Activated naive CD8-positive, alpha-beta T cell treated with anti-CD3 and anti-CD28 coated beads, Interleukin-2, amount 50 U/mL, for 24 hours (primary cell): ENCODE data around the gene FKBP10.
"Not testable (repeated sequence)": the region's sequence is repeated elsewhere in the genome, so short reads cannot be mapped to it uniquely, and the experiment has no call there.

Source experiments
- ATAC-seq: fragments of 150-1000 bp; cut with Tn5 transposase; one replicate; pipeline ENCODE4 v1.10.0; 2021
- DNase-seq: peaks from one replicate; pipeline ENCODE4 v3.0.0; 2021
- H3K27ac Mint-ChIP-seq: one replicate; pipeline ENCODE4 v1.8.0; 2021; ENCODE audit warnings: mild to moderate bottlenecking, mixed read lengths
- H3K27me3 Mint-ChIP-seq: one replicate; pipeline ENCODE4 v1.8.0; 2021; ENCODE audit warnings: mixed read lengths
- H3K36me3 Mint-ChIP-seq: one replicate; pipeline ENCODE4 v1.8.0; 2021; ENCODE audit warnings: low read depth, mixed read lengths
- H3K4me1 Mint-ChIP-seq: one replicate; pipeline ENCODE4 v1.8.0; 2021; ENCODE audit warnings: mixed read lengths
- H3K4me3 Mint-ChIP-seq: one replicate; pipeline ENCODE4 v1.8.0; 2021; ENCODE audit warnings: mild to moderate bottlenecking, moderate library complexity, mixed read lengths
- H3K9me3 Mint-ChIP-seq: one replicate; pipeline ENCODE4 v1.8.0; 2021; ENCODE audit warnings: mixed read lengths

Gene FKBP10

DNA sequence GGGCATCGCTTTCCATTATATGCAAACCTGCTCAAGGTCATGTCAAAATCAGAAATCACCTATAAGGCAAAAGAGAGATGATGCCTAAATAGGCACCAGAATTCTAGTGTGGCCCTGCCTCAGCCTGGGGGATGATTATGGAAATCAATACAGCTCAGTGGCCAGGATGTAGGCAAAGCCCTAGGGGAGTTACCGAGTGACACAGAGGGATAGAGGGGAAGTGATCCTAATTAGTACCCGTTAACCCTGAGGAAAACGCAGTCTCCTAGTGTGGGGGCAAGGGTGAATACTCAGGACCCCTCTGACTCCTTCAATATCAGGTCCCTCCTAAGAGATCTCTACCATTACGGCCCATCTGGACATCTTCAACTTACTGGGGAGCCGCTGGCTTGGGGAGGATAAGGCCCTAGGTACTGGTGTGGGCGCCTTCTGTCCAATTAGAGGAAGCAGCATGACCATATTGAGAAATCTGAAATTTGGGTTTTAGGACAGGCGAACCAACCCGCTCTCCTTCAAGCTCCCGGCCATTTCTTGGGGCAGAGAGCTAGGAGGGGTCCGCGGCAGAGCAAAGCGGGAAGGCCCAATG, 22.5 kb downstream of the FKBP10 start:
- ATAC-seq (peak; percentile 35), DNase-seq (no peak)
- Mint-ChIP-seq H3K27me3 (peaks cover 3% of the 10 kb centered on the region), H3K4me1 (peaks cover 13% of the 10 kb centered on the region), H3K36me3 (peaks cover 7% of the 10 kb centered on the region), H3K4me3 (peak overlapping the region; percentile 86), H3K27ac (peak overlapping the region; percentile 81), H3K9me3 (no peaks in the 10 kb centered on the region)

DNA sequence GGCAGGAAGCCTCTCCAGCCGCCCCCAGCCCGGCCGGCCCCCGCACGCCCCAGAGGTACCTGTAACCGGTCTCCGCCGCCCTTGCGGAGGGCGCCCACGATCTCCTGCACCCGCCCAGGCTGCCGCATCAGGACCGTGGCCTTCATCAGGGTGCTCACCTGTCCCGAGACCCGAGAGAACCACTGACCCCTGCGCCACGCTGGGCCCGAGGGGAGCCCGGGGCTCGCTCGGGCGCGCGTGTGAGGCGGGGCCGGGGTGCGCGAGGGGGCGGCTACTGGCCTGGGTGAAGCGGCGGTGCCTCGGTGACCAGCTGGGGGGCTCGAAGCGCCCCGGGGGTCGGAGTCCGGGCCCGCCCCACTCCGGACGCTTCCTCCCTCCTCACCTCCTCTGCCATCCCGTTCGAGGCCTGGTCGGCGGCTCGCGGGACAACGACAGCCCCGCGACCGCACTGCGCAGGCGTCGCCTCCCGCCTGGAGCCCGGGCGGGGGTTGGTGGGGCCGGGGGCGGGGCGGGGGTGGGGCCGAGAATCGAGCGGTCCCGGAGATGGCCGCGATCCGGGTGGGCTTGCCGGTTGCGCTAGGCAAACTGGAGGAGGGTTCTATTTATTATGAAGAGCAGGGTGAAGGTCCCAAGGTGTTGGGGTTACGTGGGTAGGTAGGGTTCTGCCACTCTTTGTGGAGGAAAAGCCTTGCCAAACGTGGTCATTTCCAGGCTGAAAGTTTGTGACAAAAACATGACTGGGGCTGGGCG, 23.2 kb downstream of the FKBP10 start, which contains the start of gene NT5C3B:
NT5C3B (minus strand) TSS at position 433 of the 750 bp plus-strand sequence; CDS start at position 394, 39 bp downstream.
- ATAC-seq = peak; percentile 68
- peak; percentile 57 for DNase-seq

DNA sequence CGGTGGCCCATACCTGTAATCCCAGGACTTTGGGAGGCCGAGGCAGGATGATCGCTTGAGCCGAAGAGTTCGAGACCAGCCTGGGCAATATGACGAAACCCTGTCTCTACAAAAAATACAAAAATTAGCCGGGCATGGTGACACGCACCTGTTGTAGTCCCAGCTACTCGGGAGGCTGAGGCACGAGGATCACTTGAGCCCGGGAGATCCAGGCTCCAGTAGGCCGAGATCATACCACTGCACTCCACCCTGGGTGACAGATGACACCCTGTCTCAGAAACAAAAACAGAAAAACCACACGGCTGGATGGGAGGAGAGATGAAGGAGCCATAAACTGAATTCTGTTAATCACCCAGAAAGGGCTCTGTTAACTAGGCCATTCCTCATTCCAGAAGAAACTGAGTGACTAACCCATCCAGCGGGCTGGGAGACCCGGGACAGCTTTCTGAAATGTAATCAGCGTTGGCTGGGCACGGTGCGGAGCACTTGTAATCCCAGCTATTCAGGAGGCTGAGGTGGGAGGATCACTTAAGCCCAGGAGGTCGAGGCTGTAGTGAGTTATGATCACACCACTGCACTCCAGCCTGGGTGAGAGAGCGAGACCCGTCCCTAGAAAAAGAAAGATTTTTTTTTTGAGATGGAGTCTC, 23.9 kb downstream of the FKBP10 start:
- Mint-ChIP-seq H3K27ac (peak overlapping the region; percentile 56), H3K27me3 (peaks cover 3% of the 10 kb centered on the region), H3K36me3 (peaks cover 7% of the 10 kb centered on the region), H3K9me3 (no peaks in the 10 kb centered on the region), H3K4me3 (peak overlapping the region; percentile 86), H3K4me1 (peaks cover 13% of the 10 kb centered on the region)
- no peak for ATAC-seq
- no peak for DNase-seq

More for the DNA sequence above, 23.2 kb downstream of the FKBP10 start, which contains the start of gene NT5C3B:
- Mint-ChIP-seq H3K4me1 (peaks cover 13% of the 10 kb centered on the region), H3K9me3 (no peaks in the 10 kb centered on the region), H3K36me3 (peaks cover 7% of the 10 kb centered on the region), H3K4me3 (peak within 1 kb of the TSS; percentile 86), H3K27me3 (peaks cover 3% of the 10 kb centered on the region), H3K27ac (peak within 1 kb of the TSS; percentile 81)

DNA sequence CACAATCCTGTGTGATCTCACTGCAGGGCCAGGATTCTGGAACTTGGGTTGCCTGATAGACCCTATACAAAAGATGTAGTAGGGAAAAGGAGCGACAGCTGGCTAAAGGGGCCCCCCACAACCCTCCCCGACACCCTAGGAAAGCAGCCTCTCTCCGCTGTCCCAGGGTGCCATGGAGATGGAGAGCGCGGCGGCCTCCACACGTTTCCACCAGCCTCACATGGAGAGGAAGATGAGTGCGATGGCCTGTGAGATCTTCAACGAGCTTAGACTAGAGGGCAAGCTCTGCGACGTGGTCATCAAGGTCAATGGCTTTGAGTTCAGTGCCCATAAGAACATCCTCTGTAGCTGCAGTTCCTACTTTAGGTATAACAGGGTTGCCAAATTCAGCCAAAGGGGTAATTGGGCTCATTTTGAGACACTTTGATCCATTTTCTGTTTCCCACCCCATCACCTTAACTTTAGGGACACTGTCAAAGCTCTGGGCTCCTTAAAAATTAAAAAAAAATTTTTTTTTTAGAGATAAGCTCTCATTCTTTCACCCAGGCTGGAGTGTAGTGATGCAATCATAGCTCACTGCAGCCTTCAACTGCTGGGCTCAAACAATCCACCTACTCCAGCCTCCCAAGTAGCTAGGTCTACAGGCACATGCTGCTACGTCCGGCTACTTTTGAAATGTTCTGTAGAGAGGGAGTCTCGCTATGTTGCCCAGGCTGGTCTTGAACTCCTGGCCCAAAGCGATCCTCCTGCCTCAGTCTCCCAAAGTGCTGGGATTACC, 25.1 kb downstream of the FKBP10 start, which contains the start of gene KLHL10:
KLHL10 (plus strand) TSS at position 65 of the 778 bp plus-strand sequence; CDS start at position 173, 108 bp downstream.
- ATAC-seq = no peak
- peaks cover 13% of the 10 kb centered on the region for H3K4me1 Mint-ChIP-seq

DNA sequence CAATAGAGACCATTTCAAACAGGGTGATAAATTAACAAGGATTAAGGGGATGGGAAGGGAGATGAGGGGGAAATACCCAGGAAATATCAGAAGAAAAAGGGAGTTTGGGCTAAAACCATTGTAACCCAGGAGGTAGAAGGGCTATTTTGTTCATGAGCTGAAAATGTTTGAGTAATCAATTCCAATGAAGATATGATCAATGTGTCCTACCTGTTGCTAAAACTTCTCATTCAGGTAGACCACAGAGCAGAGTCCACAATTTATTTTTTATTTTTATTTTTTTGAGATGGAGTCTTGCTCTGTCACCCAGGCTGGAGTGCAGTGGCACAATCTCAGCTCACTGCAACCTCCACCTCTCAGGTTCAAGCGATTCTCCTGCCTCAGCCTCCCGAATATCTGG, 26.6 kb downstream of the FKBP10 start:
- not testable (repeated sequence) for H3K4me3 Mint-ChIP-seq, ATAC-seq, H3K27ac Mint-ChIP-seq

More for the DNA sequence above, 25.1 kb downstream of the FKBP10 start, which contains the start of gene KLHL10:
- Mint-ChIP-seq H3K27me3 (peaks cover 3% of the 10 kb centered on the region), H3K36me3 (peaks cover 5% of the 10 kb centered on the region), H3K27ac (peak within 1 kb of the TSS; percentile 56), H3K9me3 (no peaks in the 10 kb centered on the region), H3K4me3 (peak within 1 kb of the TSS; percentile 86)
- no peak for DNase-seq

DNA sequence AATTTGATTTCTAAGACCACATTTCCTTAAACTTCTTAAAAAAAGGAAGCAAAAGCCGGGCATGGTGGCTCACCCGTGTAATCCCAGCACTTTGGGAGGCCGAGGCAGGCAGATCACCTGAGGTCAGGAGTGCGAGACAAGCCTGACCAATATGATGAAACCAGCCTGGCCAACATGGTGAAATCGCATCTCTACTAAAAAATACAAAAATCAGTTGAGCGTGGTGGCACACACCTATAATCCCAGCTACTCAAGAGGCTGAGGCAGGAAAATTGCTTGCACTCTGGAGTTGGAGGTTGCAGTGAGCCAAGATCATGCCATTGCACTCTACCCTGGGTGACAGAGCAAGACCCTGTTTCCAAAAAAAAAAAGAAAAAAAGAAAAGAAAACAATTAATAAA, 28.0 kb downstream of the FKBP10 start:
- H3K9me3 Mint-ChIP-seq, H3K27me3 Mint-ChIP-seq, H3K4me3 Mint-ChIP-seq, DNase-seq, H3K4me1 Mint-ChIP-seq, ATAC-seq, H3K36me3 Mint-ChIP-seq, H3K27ac Mint-ChIP-seq: not testable (repeated sequence)

More for the DNA sequence above, 26.6 kb downstream of the FKBP10 start:
- not testable (repeated sequence) for H3K9me3 Mint-ChIP-seq, DNase-seq, H3K27me3 Mint-ChIP-seq, H3K36me3 Mint-ChIP-seq
- H3K4me1 Mint-ChIP-seq = peaks cover 13% of the 10 kb centered on the region

DNA sequence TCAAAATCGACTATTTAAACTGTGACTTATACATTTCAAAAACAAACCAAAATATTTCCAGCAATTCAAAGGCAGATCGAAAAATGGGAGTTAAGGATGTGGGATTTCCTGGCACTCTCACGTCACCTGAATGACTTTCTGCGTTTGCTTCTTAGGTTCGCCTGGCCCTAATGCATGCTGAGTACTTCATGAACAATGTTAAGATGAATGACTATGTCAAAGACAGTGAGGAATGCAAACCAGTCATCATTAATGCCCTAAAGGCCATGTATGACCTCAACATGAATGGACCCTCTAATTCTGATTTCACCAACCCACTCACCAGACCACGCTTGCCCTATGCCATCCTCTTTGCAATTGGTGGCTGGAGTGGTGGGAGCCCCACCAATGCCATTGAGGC, 32.2 kb downstream of the FKBP10 start:
- Mint-ChIP-seq H3K4me1 (peaks cover 3% of the 10 kb centered on the region), H3K27me3 (no peaks in the 10 kb centered on the region), H3K36me3 (peaks cover 2% of the 10 kb centered on the region), H3K9me3 (no peaks in the 10 kb centered on the region), H3K4me3 (no peak overlapping the region), H3K27ac (no peak overlapping the region)
- ATAC-seq = no peak
- DNase-seq = no peak

DNA sequence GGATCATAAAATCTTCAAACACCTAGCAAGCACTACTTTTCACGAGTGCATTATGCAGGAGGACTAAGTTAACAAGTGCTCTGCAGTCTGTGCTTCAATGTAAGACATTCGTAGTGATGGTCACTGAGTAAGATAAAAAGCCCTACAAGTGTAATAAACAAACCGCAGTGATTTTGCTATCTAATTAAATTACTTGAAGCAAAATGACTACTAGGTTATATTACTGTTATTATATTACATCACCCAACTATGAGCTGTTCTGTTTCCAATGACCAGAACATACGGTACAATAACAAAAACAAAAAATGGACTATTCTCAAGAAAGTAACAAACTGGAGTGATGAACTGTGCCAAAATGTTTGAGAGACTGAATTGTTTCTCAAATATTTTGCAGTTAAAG, 36.0 kb downstream of the FKBP10 start:
- Mint-ChIP-seq H3K9me3 (no peaks in the 10 kb centered on the region), H3K27ac (no peak overlapping the region), H3K36me3 (peaks cover 18% of the 10 kb centered on the region), H3K4me3 (no peak overlapping the region), H3K27me3 (no peaks in the 10 kb centered on the region), H3K4me1 (peaks cover 19% of the 10 kb centered on the region)
- DNase-seq (no peak), ATAC-seq (no peak)

DNA sequence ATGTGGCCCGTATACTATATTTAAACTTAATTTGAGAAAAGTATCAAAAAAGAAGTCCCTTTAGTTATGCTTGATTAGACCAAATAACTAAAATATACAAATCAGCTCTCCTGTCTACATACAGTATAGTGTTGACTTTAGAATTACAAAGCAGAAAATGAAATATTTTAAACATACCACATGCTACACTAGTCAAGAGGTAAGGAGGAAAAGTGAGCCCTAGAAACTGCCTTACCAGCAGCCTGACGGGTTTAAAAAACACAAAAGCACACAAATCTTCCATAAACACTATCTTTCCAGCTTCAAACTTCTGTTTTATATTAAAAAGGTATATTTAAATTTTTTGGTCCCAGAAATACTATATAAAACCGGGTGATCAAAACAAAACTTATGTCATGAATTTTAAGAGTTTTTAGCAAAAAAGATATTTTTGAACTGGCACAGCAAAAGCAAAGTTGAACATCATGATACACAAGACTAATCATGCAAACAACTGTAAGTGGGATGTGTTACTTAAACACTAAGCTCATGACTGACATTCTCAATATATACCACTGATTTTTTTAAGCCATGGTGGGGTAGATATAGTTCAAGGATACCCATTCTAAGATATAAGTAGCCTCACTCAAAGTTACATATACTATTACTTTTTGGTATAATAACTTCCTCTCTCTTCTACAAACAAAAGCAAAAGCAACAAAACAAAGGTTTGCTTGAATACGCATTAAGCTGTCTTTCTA, 36.6 kb downstream of the FKBP10 start:
- Mint-ChIP-seq H3K9me3 (no peaks in the 10 kb centered on the region), H3K36me3 (peaks cover 24% of the 10 kb centered on the region), H3K4me3 (no peak overlapping the region), H3K4me1 (peaks cover 19% of the 10 kb centered on the region), H3K27ac (no peak overlapping the region), H3K27me3 (no peaks in the 10 kb centered on the region)
- ATAC-seq = no peak
- no peak for DNase-seq

DNA sequence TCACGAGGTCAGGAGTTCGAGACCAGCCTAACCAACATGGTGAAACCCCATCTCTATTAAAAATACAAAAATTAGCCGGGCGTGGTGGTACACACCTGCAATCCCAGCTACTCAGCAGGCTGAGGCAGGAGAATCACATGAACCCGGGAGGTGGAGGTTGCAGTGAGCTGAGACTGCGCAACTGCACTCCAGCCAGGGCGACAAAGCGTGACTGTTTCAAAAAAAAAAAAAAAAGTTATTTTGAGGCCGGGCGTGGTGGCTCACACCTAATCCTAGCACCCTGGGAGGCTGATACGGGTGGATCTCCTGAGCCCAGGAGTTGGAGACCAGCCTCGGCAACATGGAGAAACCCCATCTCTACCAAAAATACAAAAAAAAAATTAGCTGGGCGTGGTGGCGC, 38.6 kb downstream of the FKBP10 start:
- Mint-ChIP-seq H3K4me1 (peaks cover 22% of the 10 kb centered on the region), H3K36me3 (peaks cover 33% of the 10 kb centered on the region)
- H3K27ac Mint-ChIP-seq, DNase-seq, H3K4me3 Mint-ChIP-seq, H3K9me3 Mint-ChIP-seq, ATAC-seq, H3K27me3 Mint-ChIP-seq: not testable (repeated sequence)

DNA sequence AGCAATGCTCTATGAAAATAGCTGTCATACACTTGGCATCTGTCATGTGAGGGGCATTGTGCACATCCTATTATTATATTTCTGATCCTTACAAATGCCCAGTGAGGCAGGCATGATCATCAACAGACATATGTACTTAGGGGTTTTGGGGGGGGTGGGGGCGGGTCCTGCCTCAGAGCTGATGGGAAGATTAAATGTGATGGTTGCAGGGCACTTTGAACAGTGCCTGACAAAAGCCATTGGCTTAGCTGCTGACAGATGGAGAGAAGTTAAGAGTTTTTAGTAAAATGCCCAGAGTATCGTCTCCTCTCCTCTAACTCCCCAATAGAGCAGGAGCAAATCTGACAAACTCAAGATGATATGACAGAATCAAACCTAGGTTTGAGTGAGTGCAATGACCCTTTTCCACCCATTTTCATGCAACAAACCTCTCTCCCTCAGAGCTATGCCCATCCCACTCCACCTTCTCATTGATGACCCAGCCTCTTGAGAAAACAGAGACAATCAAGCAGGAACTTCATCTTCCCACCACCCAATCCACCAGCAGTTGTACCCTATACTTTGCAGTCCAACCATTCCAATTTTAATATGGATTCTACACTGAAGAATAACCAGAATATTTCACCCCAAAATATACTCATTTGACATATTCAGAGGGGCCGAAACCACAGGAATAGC, 47.6 kb downstream of the FKBP10 start:
- Mint-ChIP-seq H3K4me1 (peaks cover 24% of the 10 kb centered on the region), H3K4me3 (no peak overlapping the region), H3K9me3 (no peaks in the 10 kb centered on the region), H3K27me3 (no peaks in the 10 kb centered on the region), H3K27ac (no peak overlapping the region), H3K36me3 (peaks cover 4% of the 10 kb centered on the region)
- DNase-seq (no peak), ATAC-seq (no peak)

DNA sequence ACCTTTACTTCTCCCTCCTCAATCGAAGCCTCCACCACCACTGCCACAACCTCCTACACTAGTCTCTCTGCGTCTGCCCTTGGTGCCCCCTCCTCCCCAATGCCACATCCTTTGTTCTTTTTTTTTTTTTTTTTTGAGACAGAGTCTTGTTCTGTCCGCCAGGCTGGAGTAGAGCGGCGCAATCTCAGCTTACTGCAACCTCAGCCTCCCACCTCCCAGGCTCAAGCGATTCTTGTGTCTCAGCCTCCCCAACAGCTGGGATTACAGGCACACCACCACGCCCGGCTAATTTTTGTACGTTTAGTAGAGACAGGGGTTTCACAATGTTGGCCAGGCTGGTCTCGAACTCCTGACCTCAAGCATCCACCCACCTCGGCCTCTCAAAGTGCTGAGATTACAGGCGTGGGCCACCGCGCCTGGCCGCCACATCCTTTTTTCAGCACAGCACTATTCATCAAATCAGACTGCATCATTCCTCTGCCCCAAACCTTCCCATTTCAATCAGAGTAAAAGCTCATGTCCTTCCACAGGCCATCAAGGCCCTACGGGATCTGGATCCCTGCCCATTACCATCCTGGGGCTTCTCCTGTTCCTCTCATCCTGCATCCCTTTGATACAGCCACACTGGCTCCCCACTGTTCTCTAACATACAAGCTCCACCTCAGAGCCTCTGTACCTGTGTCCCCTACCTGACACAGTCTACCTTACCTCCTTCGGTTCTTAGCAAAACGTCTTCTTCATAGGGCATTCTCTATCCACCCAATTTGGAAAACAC, 50.5 kb downstream of the FKBP10 start:
- DNase-seq = peak; percentile 50
- H3K27ac Mint-ChIP-seq = no peak overlapping the region
- no peaks in the 10 kb centered on the region for H3K27me3 Mint-ChIP-seq
- H3K9me3 Mint-ChIP-seq = no peaks in the 10 kb centered on the region
- H3K4me1 Mint-ChIP-seq = peaks cover 37% of the 10 kb centered on the region
- peaks cover 15% of the 10 kb centered on the region for H3K36me3 Mint-ChIP-seq
- no peak overlapping the region for H3K4me3 Mint-ChIP-seq
- peak; percentile 29 for ATAC-seq

DNA sequence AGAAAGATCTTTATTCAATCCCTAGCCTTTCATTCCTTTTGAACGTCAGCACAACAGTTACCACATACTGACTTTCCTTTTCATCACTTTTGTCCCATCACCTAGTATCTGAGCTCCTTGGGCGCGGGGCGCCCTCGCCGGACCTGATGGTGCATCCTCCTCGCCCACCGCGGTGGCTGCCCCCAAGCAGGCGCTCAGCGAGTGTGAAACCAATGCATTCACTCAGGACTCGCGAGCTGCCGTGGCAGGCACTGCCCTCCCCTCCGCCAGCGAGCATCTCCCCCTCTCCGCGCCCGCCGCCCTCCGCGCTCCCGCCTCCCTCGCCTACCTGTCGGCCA, 51.7 kb downstream of the FKBP10 start:
- DNase-seq = no peak
- H3K27me3 Mint-ChIP-seq = no peaks in the 10 kb centered on the region
- H3K27ac Mint-ChIP-seq = no peak overlapping the region
- H3K36me3 Mint-ChIP-seq = peaks cover 26% of the 10 kb centered on the region
- H3K4me3 Mint-ChIP-seq = no peak overlapping the region
- peak; percentile 26 for ATAC-seq
- no peaks in the 10 kb centered on the region for H3K9me3 Mint-ChIP-seq
- peaks cover 46% of the 10 kb centered on the region for H3K4me1 Mint-ChIP-seq
